Measurements from ENCODE around the gene CDH15.
A peak's percentile ranks its signal among the peaks of the same experiment; 100 is the strongest.

The CDH15 gene

GRCh38 chr16:89152831-89153700 lies 18.5 kb upstream of the CDH15 start:
- no peak for TF ChIP-seq CTCF (IDR thresholded peaks at IDR 0.05)
- DNase-seq (ENCODE audit: low spot score) = no peak
- Histone ChIP-seq H3K27ac (no peak overlapping the region), H3K4me3 (no peak overlapping the region)

GRCh38 chr16:89153848-89154271 lies 17.7 kb upstream of the CDH15 start:
- DNase-seq (ENCODE audit: low spot score) = no peak
- no peak overlapping the region for H3K27ac ChIP-seq
- H3K4me3 ChIP-seq = no peak overlapping the region

GRCh38 chr16:89154390-89155183 lies 17.0 kb upstream of the CDH15 start:
- no peak overlapping the region for H3K27ac ChIP-seq
- no peak overlapping the region for H3K4me3 ChIP-seq
- no peak for DNase-seq (ENCODE audit: low spot score)
- no peak for TF ChIP-seq CTCF (IDR thresholded peaks at IDR 0.05)

More at GRCh38 chr16:89153848-89154271, 17.7 kb upstream of the CDH15 start:
- TF ChIP-seq CTCF (IDR thresholded peaks at IDR 0.05) = no peak

- no peak for TF ChIP-seq CTCF (IDR thresholded peaks at IDR 0.05)
- Histone ChIP-seq H3K4me3 (no peak overlapping the region), H3K27ac (peak overlapping the region in 1 of 2 donors; percentile 2)
- DNase-seq (ENCODE audit: low spot score) = no peak
Measured at GRCh38 chr16:89155184-89155679, 16.3 kb upstream of the CDH15 start.

- Histone ChIP-seq H3K4me3 (no peak overlapping the region), H3K27ac (peak overlapping the region in 1 of 2 donors; percentile 5)
- DNase-seq (ENCODE audit: low spot score) = no peak
- no peak for TF ChIP-seq CTCF (IDR thresholded peaks at IDR 0.05)
Measured at GRCh38 chr16:89155851-89156739, 15.5 kb upstream of the CDH15 start.
